OCI-LY7 (cell line): ENCODE data around the gene C1QL1. TPM values are rescaled to one million over a fixed set of nuclear protein-coding genes. Genes with fewer than 3 reads are reported as not detected.

Source experiments
- BruUV-seq: library from RNA; stranded (reverse); fragments of 400-500 nt; replicated peaks from 2 replicates; lab custom pipeline; 2021; lab: Mats Ljungman, UMichigan
- CTCF ChIA-PET: fragments of 300-600 bp; sonication (Branson Sonifier 250); formaldehyde crosslinking; loops from one replicate; lab custom pipeline; 2022; ENCODE audit warnings: antibody characterized with exemption; ENCODE audit not compliant: unreplicated experiment; lab: Charles Lee
- POLR2A ChIA-PET: fragments of 300-600 bp; sonication (Branson Sonifier 250); formaldehyde crosslinking; loops from one replicate; lab custom pipeline; 2022; ENCODE audit warnings: antibody characterized with exemption; lab: Charles Lee
- DNase-seq: peaks from one replicate; pipeline ENCODE4 v3.0.0-alpha.2; 2015; ENCODE audit warnings: low spot score
- H2AFZ ChIP-seq: fragments of 200-600 bp; sonication (generic), shearing (Covaris generic); 2 replicates; pipeline ENCODE4 v1.6.1; 2014; ENCODE audit warnings: mild to moderate bottlenecking, antibody characterized with exemption, low read length, moderate library complexity
- H3K27ac ChIP-seq: fragments of 200-600 bp; sonication (generic); 2 replicates; pipeline ENCODE4 v1.5.1; 2014; ENCODE audit warnings: mixed run types, low read depth, mild to moderate bottlenecking, moderate library complexity, low read length, inconsistent platforms; ENCODE audit not compliant: poor library complexity, severe bottlenecking
- H3K36me3 ChIP-seq: fragments of 200-600 bp; sonication (generic); 2 replicates; pipeline ENCODE4 v1.6.1; 2014; ENCODE audit warnings: mild to moderate bottlenecking, antibody characterized with exemption, low read length, moderate library complexity, mixed read lengths; ENCODE audit not compliant: insufficient read depth
- H3K4me1 ChIP-seq: fragments of 200-600 bp; sonication (generic); 2 replicates; pipeline ENCODE4 v1.5.1; 2014; ENCODE audit warnings: mild to moderate bottlenecking, low read length; ENCODE audit not compliant: insufficient read depth, poor library complexity, severe bottlenecking
- H3K4me2 ChIP-seq: fragments of 200-600 bp; sonication (generic); 2 replicates; pipeline ENCODE4 v1.6.1; 2014; ENCODE audit warnings: mild to moderate bottlenecking, low read length
- H3K4me3 ChIP-seq: fragments of 200-600 bp; sonication (generic); 2 replicates; pipeline ENCODE4 v1.5.1; 2014; ENCODE audit warnings: mild to moderate bottlenecking, low read depth, low read length; ENCODE audit not compliant: poor library complexity, severe bottlenecking
- H3K79me2 ChIP-seq: fragments of 200-600 bp; sonication (generic); 2 replicates; pipeline ENCODE4 v1.6.1; 2016; ENCODE audit warnings: low read depth, mild to moderate bottlenecking, low read length, moderate library complexity, mixed read lengths; ENCODE audit not compliant: insufficient read depth
- H3K9me2 ChIP-seq: fragments of 200-600 bp; sonication (generic); 2 replicates; pipeline ENCODE4 v1.6.1; 2016; ENCODE audit warnings: mild to moderate bottlenecking, low read length, mixed read lengths; ENCODE audit not compliant: insufficient read depth
- H3K9me3 ChIP-seq: fragments of 200-600 bp; sonication (generic); 2 replicates; pipeline ENCODE4 v1.6.1; 2014; ENCODE audit warnings: mild to moderate bottlenecking, mixed run types, low read length, mixed read lengths
- H4K20me1 ChIP-seq: fragments of 200-600 bp; sonication (generic); 2 replicates; pipeline ENCODE4 v1.6.1; 2014; ENCODE audit warnings: mild to moderate bottlenecking, antibody characterized with exemption, low read length, moderate library complexity, mixed read lengths; ENCODE audit not compliant: insufficient read depth
- EZH2phosphoT487 ChIP-seq: fragments of 200-600 bp; sonication (generic); IDR thresholded peaks from 2 replicates; pipeline ENCODE4 v1.6.1; 2018; ENCODE audit warnings: low read depth, borderline replicate concordance, mild to moderate bottlenecking, mixed run types, antibody characterized with exemption, low read length, moderate library complexity, mixed read lengths
- intact Hi-C: fragments of 100-400 bp; cut with micrococcal nuclease; formaldehyde crosslinking; loops from one replicate; pipeline ENCODE4 v1.10.0; 2022; ENCODE audit not compliant: unreplicated experiment
- total RNA-seq, 2 experiments: library from RNA; depleted of rRNA in 1 of 2; stranded (reverse); fragments of >200 nt in 1 of 2; shearing (Covaris generic) in 1 of 2; gene quantifications; 2 replicates each; pipeline ENCODE4 v1.2.3, GENCODE V29; 2014 to 2022
- TF ChIP-seq, protein P1 (sequence below): fragments of 200-600 bp; sonication (generic); conservative IDR thresholded peaks from 2 replicates; pipeline ENCODE4 v1.5.1; 2014; ENCODE audit warnings: mild to moderate bottlenecking, antibody characterized with exemption, low read length, moderate library complexity, mixed read lengths

Gene C1QL1
- total RNA-seq, 2 experiments from 2014 or later: not detected

DNA sequence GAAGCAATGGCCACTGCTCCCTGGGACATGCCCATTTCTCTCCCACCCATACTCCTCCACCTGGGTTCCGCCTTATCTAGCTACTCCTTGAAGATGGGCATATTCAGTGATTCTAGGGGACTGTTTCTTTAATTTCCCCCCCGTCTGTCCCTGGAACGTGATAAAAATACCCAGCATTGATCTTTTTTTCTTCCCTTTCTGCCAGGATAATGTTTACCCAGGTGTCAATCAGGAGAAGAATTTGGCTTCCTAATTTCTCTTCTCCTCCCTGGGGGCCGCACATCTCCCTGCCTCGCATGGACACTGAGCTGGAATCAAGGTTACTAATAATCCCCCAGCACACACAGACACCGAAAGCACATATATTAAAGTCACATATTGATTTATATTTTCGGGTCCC lies 48.1 kb upstream of the C1QL1 start:
- no peaks in the 10 kb centered on the region for H3K9me2 ChIP-seq
- no peak overlapping the region for H3K4me3 ChIP-seq
- DNase-seq: no peak
- H3K27ac ChIP-seq: no peak overlapping the region
- H3K4me1 ChIP-seq: peaks cover 6% of the 10 kb centered on the region
- H2AFZ ChIP-seq: no peak overlapping the region
- H3K79me2 ChIP-seq: no peaks in the 10 kb centered on the region
- H3K4me2 ChIP-seq: no peak overlapping the region
- no peak for TF ChIP-seq EZH2phosphoT487
- TF ChIP-seq, protein P1, sequence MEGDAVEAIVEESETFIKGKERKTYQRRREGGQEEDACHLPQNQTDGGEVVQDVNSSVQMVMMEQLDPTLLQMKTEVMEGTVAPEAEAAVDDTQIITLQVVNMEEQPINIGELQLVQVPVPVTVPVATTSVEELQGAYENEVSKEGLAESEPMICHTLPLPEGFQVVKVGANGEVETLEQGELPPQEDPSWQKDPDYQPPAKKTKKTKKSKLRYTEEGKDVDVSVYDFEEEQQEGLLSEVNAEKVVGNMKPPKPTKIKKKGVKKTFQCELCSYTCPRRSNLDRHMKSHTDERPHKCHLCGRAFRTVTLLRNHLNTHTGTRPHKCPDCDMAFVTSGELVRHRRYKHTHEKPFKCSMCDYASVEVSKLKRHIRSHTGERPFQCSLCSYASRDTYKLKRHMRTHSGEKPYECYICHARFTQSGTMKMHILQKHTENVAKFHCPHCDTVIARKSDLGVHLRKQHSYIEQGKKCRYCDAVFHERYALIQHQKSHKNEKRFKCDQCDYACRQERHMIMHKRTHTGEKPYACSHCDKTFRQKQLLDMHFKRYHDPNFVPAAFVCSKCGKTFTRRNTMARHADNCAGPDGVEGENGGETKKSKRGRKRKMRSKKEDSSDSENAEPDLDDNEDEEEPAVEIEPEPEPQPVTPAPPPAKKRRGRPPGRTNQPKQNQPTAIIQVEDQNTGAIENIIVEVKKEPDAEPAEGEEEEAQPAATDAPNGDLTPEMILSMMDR: no peak
- CTCF ChIA-PET: no interaction called here
- intact Hi-C loops: loop anchor here (5.0 kb wide), 1 partner anchor 81 kb away; no protein-coding TSS in a partner anchor
- H4K20me1 ChIP-seq: no peaks in the 10 kb centered on the region
- H3K36me3 ChIP-seq: no peaks in the 10 kb centered on the region
- POLR2A ChIA-PET: no interaction called here
- H3K9me3 ChIP-seq: no peaks in the 10 kb centered on the region
- no TSS peak for BruUV-seq

DNA sequence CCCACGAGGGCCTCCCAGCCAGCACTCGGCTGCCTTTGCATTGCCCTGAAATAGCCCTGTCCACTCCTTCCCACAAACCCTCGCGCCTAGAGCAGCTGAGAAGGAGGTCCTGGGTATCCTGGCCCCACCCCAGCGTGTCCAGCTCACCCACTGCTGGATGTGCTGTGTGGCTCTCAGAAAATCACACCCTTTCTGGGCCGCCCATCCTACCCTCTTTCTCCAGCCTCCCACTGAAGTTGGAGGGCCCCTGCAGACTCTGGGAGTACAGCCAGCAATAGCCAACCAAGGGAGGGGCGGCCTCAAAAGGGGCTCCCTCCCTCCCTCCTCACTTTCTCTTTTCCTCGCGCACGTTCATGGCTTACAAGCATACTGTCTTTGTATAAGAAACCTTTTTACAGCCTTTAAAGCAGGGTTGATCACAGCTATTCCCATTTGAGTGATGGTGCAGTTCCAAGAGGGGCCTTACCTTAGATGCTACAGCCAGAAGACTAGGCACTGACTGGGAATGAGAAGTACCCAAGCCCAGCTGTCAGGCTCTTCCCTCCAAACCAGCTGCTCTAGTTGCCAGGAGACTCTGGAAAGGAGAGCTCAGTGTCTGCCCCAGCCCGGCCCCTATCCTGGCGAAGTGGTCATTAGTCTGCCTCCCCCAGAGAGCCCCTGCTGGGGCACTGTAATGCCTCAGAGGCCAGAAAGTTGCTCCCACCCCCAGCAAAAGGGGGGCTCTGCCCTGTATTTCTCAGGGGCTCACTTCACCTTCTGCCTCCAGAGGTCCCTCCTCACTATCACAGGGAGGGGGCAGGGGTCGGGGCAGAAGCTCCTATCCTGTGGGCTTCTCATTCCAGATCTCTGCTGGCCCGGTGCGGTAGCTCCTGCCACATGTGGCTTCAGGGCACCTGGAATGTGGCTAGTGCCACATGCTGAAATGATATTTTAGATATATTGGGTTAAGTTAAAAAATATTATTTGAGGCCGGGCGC lies 45.2 kb upstream of the C1QL1 start:
- no peaks in the 10 kb centered on the region for H3K9me2 ChIP-seq
- DNase-seq: no peak
- TF ChIP-seq, protein P1: no peak
- TF ChIP-seq EZH2phosphoT487: no peak
- H2AFZ ChIP-seq: no peak overlapping the region
- H3K4me1 ChIP-seq: peaks cover 1% of the 10 kb centered on the region
- BruUV-seq: no TSS peak
- intact Hi-C loops: no loop called here
- no peak overlapping the region for H3K27ac ChIP-seq
- H3K79me2 ChIP-seq: no peaks in the 10 kb centered on the region
- H4K20me1 ChIP-seq: no peaks in the 10 kb centered on the region
- H3K4me3 ChIP-seq: no peak overlapping the region
- no peaks in the 10 kb centered on the region for H3K36me3 ChIP-seq
- POLR2A ChIA-PET: no interaction called here
- no peak overlapping the region for H3K4me2 ChIP-seq
- no peaks in the 10 kb centered on the region for H3K9me3 ChIP-seq
- CTCF ChIA-PET: no interaction called here

DNA sequence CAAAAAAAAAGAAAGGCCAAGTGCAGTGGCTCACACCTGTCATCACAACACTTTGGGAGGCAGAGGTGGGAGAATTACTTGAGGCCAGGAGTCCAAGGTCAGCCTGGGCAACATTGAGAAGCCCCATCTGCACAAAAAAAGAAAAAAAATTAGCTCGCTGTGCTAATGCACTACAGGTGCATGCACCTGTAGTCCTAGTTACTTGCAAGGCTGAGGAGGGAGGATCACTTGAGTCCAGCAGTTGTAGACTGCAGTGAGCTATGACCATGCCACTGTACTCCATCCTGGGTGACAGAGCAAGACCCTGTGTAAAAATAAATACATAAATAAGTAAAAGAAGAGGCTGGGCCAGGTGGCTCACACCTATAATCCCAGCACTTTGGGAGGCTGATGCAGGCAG lies 43.7 kb upstream of the C1QL1 start:
- no peaks in the 10 kb centered on the region for H3K79me2 ChIP-seq
- H3K36me3 ChIP-seq: no peaks in the 10 kb centered on the region
- intact Hi-C loops: no loop called here
- TF ChIP-seq EZH2phosphoT487: no peak
- TF ChIP-seq, protein P1: no peak
- H3K4me1 ChIP-seq: peaks cover 9% of the 10 kb centered on the region
- no peak overlapping the region for H3K27ac ChIP-seq
- H3K4me2 ChIP-seq: no peak overlapping the region
- H3K4me3 ChIP-seq: no peak overlapping the region
- DNase-seq: no peak
- ChIA-PET CTCF (no interaction called here), POLR2A (no interaction called here)
- H3K9me2 ChIP-seq: no peaks in the 10 kb centered on the region
- H4K20me1 ChIP-seq: no peaks in the 10 kb centered on the region
- no peaks in the 10 kb centered on the region for H3K9me3 ChIP-seq
- BruUV-seq: no TSS peak
- H2AFZ ChIP-seq: no peak overlapping the region
